Osteoblast (primary cell): ENCODE data around the gene OBP2B. TPM values are rescaled to one million over a fixed set of nuclear protein-coding genes. Genes with fewer than 3 reads are reported as not detected.
"Not testable (repeated sequence)": the region's sequence is repeated elsewhere in the genome, so short reads cannot be mapped to it uniquely, and the experiment has no call there.

Experiments used
- DNase-seq: peaks from one replicate; pipeline ENCODE4 v3.0.0; 2011; ENCODE audit warnings: low spot score, mixed read lengths; ENCODE audit not compliant: insufficient read length; ENCODE audit errors: missing footprints
- H2AFZ ChIP-seq: 2 replicates; pipeline ENCODE4 v1.6.0; 2011; ENCODE audit warnings: mild to moderate bottlenecking, low read length
- H3K27ac ChIP-seq: 2 replicates; pipeline ENCODE4 v1.5.1; 2011; ENCODE audit warnings: mild to moderate bottlenecking, low read depth, low read length, moderate library complexity
- H3K27me3 ChIP-seq: 2 replicates; pipeline ENCODE4 v1.6.0; 2012; ENCODE audit warnings: mild to moderate bottlenecking, control low read depth, inconsistent platforms, low read length, moderate library complexity; ENCODE audit not compliant: insufficient read depth
- H3K36me3 ChIP-seq: 2 replicates; pipeline ENCODE4 v1.5.1; 2011; ENCODE audit warnings: mild to moderate bottlenecking, low read length, control low read depth, moderate library complexity; ENCODE audit not compliant: insufficient read depth
- H3K4me1 ChIP-seq: 2 replicates; pipeline ENCODE4 v1.5.1; 2011; ENCODE audit warnings: mild to moderate bottlenecking, low read length, control low read depth, moderate library complexity; ENCODE audit not compliant: insufficient read depth
- H3K4me2 ChIP-seq: 2 replicates; pipeline ENCODE4 v1.6.0; 2011; ENCODE audit warnings: mild to moderate bottlenecking, low read length; ENCODE audit not compliant: insufficient read depth
- H3K4me3 ChIP-seq: fragments of 200-600 bp; sonication (generic); 3 replicates; pipeline ENCODE4 v1.5.1; 2012; ENCODE audit warnings: mild to moderate bottlenecking, low read length, inconsistent platforms; ENCODE audit not compliant: insufficient read depth
- H3K79me2 ChIP-seq: 2 replicates; pipeline ENCODE4 v1.6.0; 2012; ENCODE audit warnings: mild to moderate bottlenecking, low read length, control low read depth, inconsistent platforms; ENCODE audit not compliant: insufficient read depth
- H3K9me3 ChIP-seq: 2 replicates; pipeline ENCODE4 v1.5.1; 2011; ENCODE audit warnings: low read depth, low read length, control low read depth
- H4K20me1 ChIP-seq: 2 replicates; pipeline ENCODE4 v1.6.0; 2012; ENCODE audit warnings: mild to moderate bottlenecking, low read length, control low read depth; ENCODE audit not compliant: insufficient read depth
- CTCF ChIP-seq: IDR thresholded peaks from 2 replicates; pipeline ENCODE4 v1.5.1; 2011; ENCODE audit warnings: mild to moderate bottlenecking, low read depth, low read length, moderate library complexity; ENCODE audit errors: extremely low read depth
- total RNA-seq: library from RNA; depleted of rRNA; stranded (reverse); fragments of >200 nt; gene quantifications from 2 replicates; pipeline ENCODE4 v1.2.3, GENCODE V29; 2012

OBP2B gene
- total RNA-seq, 1 donor = not detected

- DNase-seq = no peak
- H3K4me1 ChIP-seq = no peaks in the 10 kb centered on the region
- H3K36me3 ChIP-seq = no peaks in the 10 kb centered on the region
- no peaks in the 10 kb centered on the region for H4K20me1 ChIP-seq
- no peak overlapping the region for H2AFZ ChIP-seq
- H3K4me2 ChIP-seq = no peak overlapping the region
- no peaks in the 10 kb centered on the region for H3K79me2 ChIP-seq
- H3K27ac ChIP-seq = no peak overlapping the region
- no peak for TF ChIP-seq CTCF
- peaks cover 20% of the 10 kb centered on the region for H3K27me3 ChIP-seq
- H3K9me3 ChIP-seq = no peaks in the 10 kb centered on the region
- H3K4me3 ChIP-seq = no peak overlapping the region
These were observed 37.7 kb downstream of the OBP2B start for GRCh38 chr9:133171161-133171961.

- DNase-seq = no peak
- Histone ChIP-seq H2AFZ (no peak overlapping the region), H3K9me3 (no peaks in the 10 kb centered on the region), H3K27ac (no peak overlapping the region), H4K20me1 (no peaks in the 10 kb centered on the region), H3K27me3 (peaks cover 15% of the 10 kb centered on the region), H3K36me3 (no peaks in the 10 kb centered on the region), H3K4me3 (no peak overlapping the region), H3K4me2 (no peak overlapping the region), H3K4me1 (no peaks in the 10 kb centered on the region), H3K79me2 (no peaks in the 10 kb centered on the region)
- TF ChIP-seq CTCF = no peak
These were observed 38.3 kb downstream of the OBP2B start for GRCh38 chr9:133170716-133171115.

GRCh38 chr9:133169687-133170086 is 39.4 kb downstream of the OBP2B start:
- not testable (repeated sequence) for DNase-seq, H3K27ac ChIP-seq, H3K4me1 ChIP-seq, H4K20me1 ChIP-seq, H3K4me2 ChIP-seq, H3K9me3 ChIP-seq, H3K4me3 ChIP-seq, H3K79me2 ChIP-seq, H2AFZ ChIP-seq, H3K36me3 ChIP-seq
- peaks cover 15% of the 10 kb centered on the region for H3K27me3 ChIP-seq

- Histone ChIP-seq H3K36me3 (no peaks in the 10 kb centered on the region), H4K20me1 (no peaks in the 10 kb centered on the region), H3K27me3 (peaks cover 14% of the 10 kb centered on the region), H3K79me2 (no peaks in the 10 kb centered on the region), H3K4me1 (peaks cover under 1% of the 10 kb centered on the region), H2AFZ (no peak overlapping the region), H3K4me3 (no peak overlapping the region), H3K27ac (no peak overlapping the region), H3K9me3 (no peaks in the 10 kb centered on the region), H3K4me2 (no peak overlapping the region)
- DNase-seq = no peak
- no peak for TF ChIP-seq CTCF
These were observed 39.9 kb downstream of the OBP2B start for GRCh38 chr9:133169102-133169501.
